Small intestine (tissue), 7 donors: Measurements from ENCODE around the gene ROMO1. TPM values are rescaled to one million over a fixed set of nuclear protein-coding genes. Genes with fewer than 3 reads are reported as not detected.
"Not testable (repeated sequence)": the region's sequence is repeated elsewhere in the genome, so short reads cannot be mapped to it uniquely, and the experiment has no call there.

Source experiments
- DNase-seq, 2 donors: peaks; one replicate each; pipeline versions ENCODE4 v3.0.0 to v3.0.0-alpha.2; 2013
- FAIRE-seq: peaks from 2 replicates; lab custom pipeline; 2012; peaks lifted over from hg19 to GRCh38; lab: Jason Lieb, UNC
- H3K27ac ChIP-seq, 3 donors: one replicate each; pipeline ENCODE4 v1.5.1; 2013; ENCODE audit warnings: low read length in 2 of 3, mild to moderate bottlenecking in 2 of 3, control low read depth in 1 of 3, inconsistent platforms in 1 of 3, low read depth in 1 of 3, moderate library complexity in 1 of 3
- H3K27me3 ChIP-seq, 3 donors: one replicate each; pipeline ENCODE4 v1.6.1; 2013; ENCODE audit warnings: low read length in 3 of 3, inconsistent platforms in 1 of 3; ENCODE audit not compliant: control insufficient read depth in 3 of 3, insufficient read depth in 3 of 3
- H3K36me3 ChIP-seq, 3 donors: one replicate each; pipeline ENCODE4 v1.6.1; 2013; ENCODE audit warnings: low read length in 3 of 3, inconsistent platforms in 1 of 3, low read depth in 1 of 3, mild to moderate bottlenecking in 1 of 3, moderate library complexity in 1 of 3; ENCODE audit not compliant: control insufficient read depth in 3 of 3, insufficient read depth in 2 of 3
- H3K4me1 ChIP-seq, 3 donors: one replicate each; pipeline ENCODE4 v1.6.1; 2013; ENCODE audit warnings: low read length in 2 of 3, inconsistent platforms in 1 of 3, low read depth in 1 of 3, mild to moderate bottlenecking in 1 of 3, moderate library complexity in 1 of 3; ENCODE audit not compliant: control insufficient read depth in 3 of 3, insufficient read depth in 2 of 3
- H3K4me3 ChIP-seq, 3 donors: one replicate each; pipeline ENCODE4 v1.5.1; 2013; ENCODE audit warnings: low read length in 3 of 3, control low read depth in 1 of 3, inconsistent platforms in 1 of 3, low read depth in 1 of 3, mild to moderate bottlenecking in 1 of 3, moderate library complexity in 1 of 3
- H3K9me3 ChIP-seq, 2 donors: one replicate each; pipeline ENCODE4 v1.6.1; 2013; ENCODE audit warnings: low read depth in 1 of 2, low read length in 1 of 2; ENCODE audit not compliant: control insufficient read depth in 2 of 2, insufficient read depth in 1 of 2
- WGBS, 3 donors: extraction: QIAGEN DNeasy Blood & Tissue Kit; methylation state at CpG; one replicate each; pipeline ENCODE4 v1.1.7; 2013; 5-methylcytosine and 5-hydroxymethylcytosine counted together
- polyA plus RNA-seq, 4 donors: library from polyadenylated mRNA; stranded (reverse) in 3 of 4; unstranded in 1 of 4; fragments of 200-250 nt in 3 of 4; fragments of 120-200 nt in 1 of 4; gene quantifications; one replicate each; pipeline versions ENCODE4 v1.2.1 to v1.2.3, GENCODE V29; 2013
- donor health status: healthy with polysubstance abuse.
- donor health status: control.
- donor health status: control.
- donor health status: Bipolar disorder and iron deficiency.
- donor health status: healthy.

ROMO1 gene
- polyA plus RNA-seq, 4 donors: 139 to 755 (median 502) TPM

GRCh38 chr20:35709259-35709658 lies 10.1 kb downstream of the ROMO1 start:
- DNase-seq (no peak), FAIRE-seq (no peak)
- Histone ChIP-seq H3K27me3 (no peaks in the 10 kb centered on the region), H3K9me3 (no peaks in the 10 kb centered on the region), H3K4me1 (no peaks in the 10 kb centered on the region), H3K4me3 (no peak overlapping the region), H3K36me3 (peaks cover 31 to 36% (median 36%) of the 10 kb centered on the region in 3 donors), H3K27ac (no peak overlapping the region)
- WGBS, 3 donors: 88 to 95% (median 88%) methylated on average over 1 of the region's 1 CpG

DNA sequence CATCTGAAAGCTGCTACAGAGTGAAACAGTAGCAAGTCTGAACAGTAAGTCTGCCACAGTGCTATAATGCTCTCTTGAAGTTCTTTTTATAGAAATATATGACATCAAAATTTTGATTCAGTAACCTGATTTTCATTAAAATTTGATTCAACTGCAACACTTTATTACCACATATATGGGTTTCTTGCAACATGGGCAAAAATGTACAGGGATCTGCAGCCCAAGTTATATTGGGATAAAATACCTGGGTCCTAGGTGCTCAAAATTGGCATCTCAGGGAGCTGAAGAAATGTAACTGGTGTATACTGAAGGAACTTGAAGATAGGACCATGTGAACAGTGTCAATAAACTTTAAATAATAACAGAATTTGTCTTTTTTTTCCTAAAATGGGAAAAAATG lies 10.8 kb downstream of the ROMO1 start:
- Histone ChIP-seq H3K36me3 (peaks cover 27 to 38% (median 35%) of the 10 kb centered on the region in 3 donors), H3K27ac (no peak overlapping the region), H3K9me3 (no peaks in the 10 kb centered on the region), H3K4me1 (no peaks in the 10 kb centered on the region), H3K4me3 (no peak overlapping the region), H3K27me3 (no peaks in the 10 kb centered on the region)
- DNase-seq (no peak), FAIRE-seq (no peak)

- no peak for FAIRE-seq
These were observed 11.8 kb downstream of the ROMO1 start for GRCh38 chr20:35710884-35711587.

DNA sequence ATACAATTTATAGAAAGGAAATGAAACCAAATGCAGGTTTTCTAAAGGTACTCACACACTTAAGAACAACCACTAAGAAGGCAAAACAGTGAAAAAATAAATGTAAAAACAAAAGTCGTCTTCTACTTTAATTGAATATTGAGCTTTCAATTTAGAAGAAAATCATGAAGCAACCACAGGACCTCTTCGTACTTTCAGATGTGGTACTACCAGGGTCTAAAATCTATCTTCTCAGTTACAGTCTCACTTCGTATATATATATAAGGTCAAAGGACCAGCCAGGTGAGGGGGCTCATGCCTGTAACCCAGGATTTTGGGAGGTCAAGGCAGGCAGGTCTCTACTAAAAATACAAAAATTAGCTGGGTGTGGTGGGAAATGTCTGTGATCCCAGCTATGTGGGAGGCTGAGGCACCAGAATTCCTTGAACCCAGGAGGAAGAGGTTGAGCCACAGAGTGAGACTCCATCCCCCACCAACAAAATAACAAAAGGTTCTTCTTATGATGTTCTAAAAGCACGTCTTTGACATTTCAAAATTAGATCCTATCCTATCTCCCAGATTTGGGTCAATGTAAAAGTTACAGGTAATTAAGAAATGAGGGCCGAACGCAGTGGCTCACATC lies 12.5 kb downstream of the ROMO1 start:
- FAIRE-seq: no peak
- Histone ChIP-seq H3K27me3 (no peaks in the 10 kb centered on the region), H3K4me3 (no peak overlapping the region), H3K27ac (no peak overlapping the region), H3K4me1 (no peaks in the 10 kb centered on the region), H3K36me3 (peaks cover 28 to 36% (median 35%) of the 10 kb centered on the region in 3 donors), H3K9me3 (no peaks in the 10 kb centered on the region)
- no peak for DNase-seq
- WGBS, 3 donors: 67 to 77% (median 72%) methylated on average over 6 of the region's 6 CpGs

More at GRCh38 chr20:35710884-35711587, 11.8 kb downstream of the ROMO1 start:
- H3K4me1 ChIP-seq: no peaks in the 10 kb centered on the region
- WGBS, 3 donors: 45 to 63% (median 45%) methylated on average over 6 of the region's 6 CpGs
- no peaks in the 10 kb centered on the region for H3K27me3 ChIP-seq
- H3K27ac ChIP-seq: no peak overlapping the region
- H3K4me3 ChIP-seq: no peak overlapping the region
- no peaks in the 10 kb centered on the region for H3K9me3 ChIP-seq
- H3K36me3 ChIP-seq: peaks cover 27 to 39% (median 37%) of the 10 kb centered on the region in 3 donors
- DNase-seq: no peak

DNA sequence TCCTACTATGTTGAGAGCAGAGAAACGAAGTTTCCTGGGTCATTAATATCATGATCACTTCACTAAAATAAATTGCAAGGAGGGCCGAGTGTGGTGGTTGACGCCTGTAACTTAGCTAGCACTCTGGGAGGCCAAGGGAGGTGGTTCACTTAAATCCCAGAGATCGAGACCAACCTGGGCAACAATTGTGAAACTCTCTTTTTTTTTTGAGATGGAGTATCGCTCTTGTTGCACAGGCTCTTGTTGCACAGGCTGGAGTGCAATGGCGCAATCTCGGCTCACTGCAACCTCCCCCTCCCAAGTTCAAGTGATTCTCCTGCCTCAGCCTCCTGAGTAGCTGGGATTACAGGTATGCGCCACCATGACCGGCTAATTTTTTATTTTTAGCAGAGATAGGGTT lies 13.9 kb downstream of the ROMO1 start:
- DNase-seq, FAIRE-seq, H3K27me3 ChIP-seq, H3K4me1 ChIP-seq, H3K4me3 ChIP-seq, H3K9me3 ChIP-seq, H3K27ac ChIP-seq: not testable (repeated sequence)
- WGBS, 3 donors: 85 to 88% (median 85%) methylated on average over 9 of the region's 9 CpGs
- H3K36me3 ChIP-seq: peaks cover 35 to 44% (median 41%) of the 10 kb centered on the region in 3 donors

DNA sequence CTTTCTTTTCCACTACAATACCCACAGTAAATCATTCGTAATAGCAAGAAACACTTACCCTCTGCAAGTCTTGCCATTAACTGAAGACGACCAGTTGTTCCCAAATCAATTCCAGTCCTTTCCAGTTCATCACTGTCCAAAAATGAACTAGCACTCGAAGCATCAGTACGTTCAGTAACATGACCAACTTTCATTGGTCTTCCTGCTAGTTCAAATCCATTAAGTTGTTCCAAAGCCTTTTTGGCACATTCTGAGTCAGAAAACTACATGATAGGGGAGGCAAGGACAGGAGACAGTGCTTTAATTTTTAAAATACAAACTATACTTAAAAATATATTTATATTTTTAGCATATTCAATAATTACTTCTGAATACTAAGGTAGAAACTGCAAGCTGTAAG lies 14.9 kb downstream of the ROMO1 start:
- H3K4me3 ChIP-seq: no peak overlapping the region
- FAIRE-seq (no peak), DNase-seq (no peak)
- 77 to 80% (median 78%) methylated on average over 4 of the region's 4 CpGs for WGBS, 3 donors
- H3K4me1 ChIP-seq: no peaks in the 10 kb centered on the region
- no peaks in the 10 kb centered on the region for H3K9me3 ChIP-seq
- H3K27me3 ChIP-seq: no peaks in the 10 kb centered on the region
- peaks cover 37 to 54% (median 45%) of the 10 kb centered on the region in 3 donors for H3K36me3 ChIP-seq
- H3K27ac ChIP-seq: no peak overlapping the region

DNA sequence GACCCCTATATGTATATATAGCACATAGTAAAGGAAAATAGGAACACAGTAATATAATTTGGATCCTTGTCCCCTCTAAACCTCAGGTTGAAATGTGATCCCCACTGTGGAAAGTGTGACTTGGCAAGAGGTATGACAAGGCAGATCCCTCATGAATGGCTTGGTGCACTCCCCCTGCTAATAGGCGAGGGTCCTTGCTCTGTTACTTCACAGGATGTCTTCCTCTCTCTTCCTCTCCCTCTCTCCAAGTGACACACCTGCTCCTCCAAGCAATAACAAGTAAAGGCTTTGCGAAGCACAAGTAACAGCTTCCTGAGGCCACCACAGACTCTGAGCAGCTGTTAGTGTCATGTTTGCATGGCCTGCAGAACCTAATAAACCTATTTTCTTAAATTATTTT lies 16.4 kb downstream of the ROMO1 start:
- Histone ChIP-seq H3K27me3 (no peaks in the 10 kb centered on the region), H3K4me1 (no peaks in the 10 kb centered on the region), H3K9me3 (no peaks in the 10 kb centered on the region), H3K27ac (no peak overlapping the region), H3K36me3 (peaks cover 48 to 69% (median 51%) of the 10 kb centered on the region in 3 donors), H3K4me3 (no peak overlapping the region)
- DNase-seq (no peak), FAIRE-seq (no peak)
- 90 to 99% (median 92%) methylated on average over 2 of the region's 2 CpGs for WGBS, 3 donors

DNA sequence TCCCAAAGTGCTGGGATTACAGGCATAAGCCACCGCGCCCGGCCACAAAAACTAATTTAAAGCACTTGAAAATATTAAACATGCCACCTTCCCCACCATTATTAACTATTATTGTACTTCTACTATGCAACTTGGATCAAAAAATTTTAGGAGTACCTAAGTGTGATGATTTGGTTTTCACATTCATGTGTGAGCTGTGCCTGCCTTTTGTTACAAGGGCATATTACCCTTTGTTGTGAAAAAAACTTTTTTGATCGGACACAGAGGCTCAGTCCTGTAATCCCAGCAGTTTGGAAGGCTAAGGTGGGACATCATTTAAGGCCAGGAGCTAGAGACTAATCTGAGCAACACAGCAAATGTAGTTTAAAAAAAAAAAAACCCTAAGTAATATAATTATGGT lies 17.1 kb downstream of the ROMO1 start:
- Histone ChIP-seq H3K4me3 (no peak overlapping the region), H3K9me3 (no peaks in the 10 kb centered on the region), H3K27ac (no peak overlapping the region), H3K4me1 (no peaks in the 10 kb centered on the region), H3K27me3 (no peaks in the 10 kb centered on the region), H3K36me3 (peaks cover 48 to 76% (median 53%) of the 10 kb centered on the region in 3 donors)
- DNase-seq (no peak), FAIRE-seq (no peak)
- WGBS, 3 donors: 94 to 97% (median 96%) methylated on average over 4 of the region's 4 CpGs
